Ishikawa (cell line): ENCODE measurements around the gene HOXB6.

Experiments used
- CEBPB ChIP-seq: IDR thresholded peaks from 2 replicates; pipeline ENCODE4 v1.6.1; 2012
- CREB1 ChIP-seq: IDR thresholded peaks from 2 replicates; pipeline ENCODE4 v1.6.1; 2012; ENCODE audit warnings: low read depth
- EGR1 ChIP-seq: IDR thresholded peaks from 2 replicates; pipeline ENCODE4 v1.6.1; 2012
- EP300 ChIP-seq: IDR thresholded peaks from 2 replicates; pipeline ENCODE4 v1.6.1; 2012; ENCODE audit warnings: borderline replicate concordance
- FOXM1 ChIP-seq: IDR thresholded peaks from 2 replicates; pipeline ENCODE4 v1.6.1; 2012; ENCODE audit warnings: low read depth, borderline replicate concordance
- MAX ChIP-seq: IDR thresholded peaks from 2 replicates; pipeline ENCODE4 v1.6.1; 2012
- NFIC ChIP-seq: IDR thresholded peaks from 2 replicates; pipeline ENCODE4 v1.6.1; 2012
- RAD21 ChIP-seq: IDR thresholded peaks from 2 replicates; pipeline ENCODE4 v1.6.1; 2012; ENCODE audit warnings: low read depth
- TAF1 ChIP-seq: IDR thresholded peaks from 2 replicates; pipeline ENCODE4 v1.6.1; 2012; ENCODE audit warnings: low read depth, mild to moderate bottlenecking
- TCF12 ChIP-seq: IDR thresholded peaks from 2 replicates; pipeline ENCODE4 v1.6.1; 2012; ENCODE audit warnings: low read depth
- TEAD4 ChIP-seq: IDR thresholded peaks from 2 replicates; pipeline ENCODE4 v1.6.1; 2012
- USF1 ChIP-seq: IDR thresholded peaks from 2 replicates; pipeline ENCODE4 v1.6.1; 2012
- YY1 ChIP-seq: IDR thresholded peaks from 2 replicates; pipeline ENCODE4 v1.6.1; 2012; ENCODE audit warnings: low read depth
- ZBTB7A ChIP-seq: IDR thresholded peaks from 2 replicates; pipeline ENCODE4 v1.6.1; 2012; ENCODE audit warnings: low read depth
- TF ChIP-seq, protein P1 (sequence below): IDR thresholded peaks from 2 replicates; pipeline ENCODE4 v1.6.1; 2012; ENCODE audit warnings: low read depth, mild to moderate bottlenecking

The HOXB6 gene

GRCh38 chr17:48642843-48643696 lies 38.3 kb upstream of the HOXB6 start:
- TF ChIP-seq ZBTB7A = no peak

DNA sequence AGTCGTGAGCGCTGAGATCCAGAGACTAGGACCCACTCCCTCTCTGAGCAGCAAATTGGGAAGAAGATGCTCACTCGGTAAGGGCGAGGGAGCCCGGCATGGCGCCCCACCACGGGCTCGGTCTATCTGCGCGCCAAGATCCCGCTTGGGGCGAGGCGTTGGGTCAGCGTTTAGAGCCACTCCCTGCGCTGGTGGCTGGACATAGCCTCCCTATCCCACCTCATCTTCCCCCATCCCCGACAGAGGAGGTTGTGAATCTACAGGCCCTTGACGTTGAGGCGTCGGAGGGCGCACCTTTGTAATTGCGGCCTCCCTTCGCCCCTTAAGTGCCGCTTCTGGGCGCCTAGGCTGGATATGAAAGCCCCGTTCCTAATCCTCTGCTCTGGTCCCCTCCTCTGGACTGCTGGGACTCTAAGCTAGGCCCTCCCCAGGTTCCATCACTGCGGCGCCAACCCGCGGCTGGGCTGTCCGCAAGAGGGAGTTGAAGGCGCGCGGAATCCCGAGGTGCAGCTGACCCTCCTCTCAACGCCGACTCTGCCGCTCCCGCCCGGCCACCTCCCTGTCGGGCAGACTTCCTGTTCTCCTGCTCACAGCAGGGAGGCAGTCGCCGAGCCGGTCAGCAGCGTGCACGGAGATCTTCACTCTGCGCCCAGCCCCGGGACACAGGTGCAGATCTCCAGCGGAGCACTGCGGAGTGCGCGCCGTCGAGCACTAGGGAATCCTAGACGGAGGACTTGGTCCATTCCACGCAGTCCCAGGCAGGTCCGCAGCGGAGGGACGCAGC lies 37.5 kb upstream of the HOXB6 start:
- TF ChIP-seq, protein P1, sequence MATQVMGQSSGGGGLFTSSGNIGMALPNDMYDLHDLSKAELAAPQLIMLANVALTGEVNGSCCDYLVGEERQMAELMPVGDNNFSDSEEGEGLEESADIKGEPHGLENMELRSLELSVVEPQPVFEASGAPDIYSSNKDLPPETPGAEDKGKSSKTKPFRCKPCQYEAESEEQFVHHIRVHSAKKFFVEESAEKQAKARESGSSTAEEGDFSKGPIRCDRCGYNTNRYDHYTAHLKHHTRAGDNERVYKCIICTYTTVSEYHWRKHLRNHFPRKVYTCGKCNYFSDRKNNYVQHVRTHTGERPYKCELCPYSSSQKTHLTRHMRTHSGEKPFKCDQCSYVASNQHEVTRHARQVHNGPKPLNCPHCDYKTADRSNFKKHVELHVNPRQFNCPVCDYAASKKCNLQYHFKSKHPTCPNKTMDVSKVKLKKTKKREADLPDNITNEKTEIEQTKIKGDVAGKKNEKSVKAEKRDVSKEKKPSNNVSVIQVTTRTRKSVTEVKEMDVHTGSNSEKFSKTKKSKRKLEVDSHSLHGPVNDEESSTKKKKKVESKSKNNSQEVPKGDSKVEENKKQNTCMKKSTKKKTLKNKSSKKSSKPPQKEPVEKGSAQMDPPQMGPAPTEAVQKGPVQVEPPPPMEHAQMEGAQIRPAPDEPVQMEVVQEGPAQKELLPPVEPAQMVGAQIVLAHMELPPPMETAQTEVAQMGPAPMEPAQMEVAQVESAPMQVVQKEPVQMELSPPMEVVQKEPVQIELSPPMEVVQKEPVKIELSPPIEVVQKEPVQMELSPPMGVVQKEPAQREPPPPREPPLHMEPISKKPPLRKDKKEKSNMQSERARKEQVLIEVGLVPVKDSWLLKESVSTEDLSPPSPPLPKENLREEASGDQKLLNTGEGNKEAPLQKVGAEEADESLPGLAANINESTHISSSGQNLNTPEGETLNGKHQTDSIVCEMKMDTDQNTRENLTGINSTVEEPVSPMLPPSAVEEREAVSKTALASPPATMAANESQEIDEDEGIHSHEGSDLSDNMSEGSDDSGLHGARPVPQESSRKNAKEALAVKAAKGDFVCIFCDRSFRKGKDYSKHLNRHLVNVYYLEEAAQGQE = no peak
- no peak for TF ChIP-seq FOXM1
- no peak for TF ChIP-seq NFIC
- no peak for TF ChIP-seq USF1
- no peak for TF ChIP-seq MAX

- TF ChIP-seq USF1 (no peak), EGR1 (no peak), CREB1 (no peak)
Observed at GRCh38 chr17:48641541-48642058, 36.8 kb upstream of the HOXB6 start.

GRCh38 chr17:48640858-48641180 lies 36.0 kb upstream of the HOXB6 start:
- TF ChIP-seq EGR1 = no peak
- no peak for TF ChIP-seq YY1
- no peak for TF ChIP-seq EP300
- TF ChIP-seq CEBPB = no peak
- no peak for TF ChIP-seq USF1
- TF ChIP-seq MAX = no peak
- no peak for TF ChIP-seq TAF1
- TF ChIP-seq NFIC = no peak
- TF ChIP-seq, protein P1 = no peak
- no peak for TF ChIP-seq FOXM1
- TF ChIP-seq TEAD4 = no peak
- TF ChIP-seq RAD21 = no peak
- TF ChIP-seq ZBTB7A = no peak
- no peak for TF ChIP-seq TCF12
- no peak for TF ChIP-seq CREB1

DNA sequence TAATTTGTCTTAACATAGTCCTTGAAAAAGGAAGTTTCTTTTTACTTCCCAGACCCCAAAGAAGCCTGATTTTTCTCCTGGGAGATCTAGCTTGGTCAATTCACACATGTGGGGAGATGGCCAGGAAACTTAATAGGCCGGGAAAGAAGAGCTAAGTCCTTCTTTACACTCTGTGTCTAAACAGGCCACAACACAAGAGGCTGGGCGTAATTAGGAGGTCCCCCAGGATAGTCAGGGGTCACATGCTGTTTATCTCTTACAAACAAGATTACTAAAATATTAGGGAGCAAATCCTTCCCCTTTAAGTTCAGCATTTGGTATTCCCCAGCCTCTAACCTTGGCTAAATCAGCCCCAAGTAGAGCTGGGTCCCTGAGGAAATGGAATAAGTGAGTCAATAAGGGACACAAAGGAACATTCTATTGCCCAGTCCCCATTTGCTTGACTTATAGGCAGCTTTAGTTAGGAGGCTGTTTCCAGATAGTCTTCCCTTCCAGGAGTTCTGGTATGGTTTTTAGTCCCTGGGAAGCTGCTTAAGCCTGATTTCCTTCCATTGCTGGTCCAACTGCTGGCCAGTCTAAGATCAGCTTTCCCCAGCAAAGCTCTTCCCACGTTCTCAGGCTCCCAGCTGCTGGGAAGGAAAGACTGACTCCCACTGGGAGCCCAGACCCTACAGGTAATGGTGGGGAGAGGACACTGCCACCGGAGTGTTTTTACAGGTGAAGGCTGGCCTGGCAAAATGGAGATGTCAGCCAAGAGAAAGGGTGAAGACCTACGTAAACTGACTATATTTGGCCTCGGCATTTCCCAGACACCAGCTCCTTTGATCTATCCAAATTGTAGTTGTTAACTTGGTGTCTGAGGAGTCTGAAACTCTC lies 35.4 kb upstream of the HOXB6 start:
- no peak for TF ChIP-seq TAF1
- TF ChIP-seq ZBTB7A = no peak
- TF ChIP-seq CEBPB = no peak
- no peak for TF ChIP-seq FOXM1
- TF ChIP-seq RAD21 = no peak
- TF ChIP-seq NFIC = no peak
- no peak for TF ChIP-seq YY1
- TF ChIP-seq USF1 = no peak
- TF ChIP-seq TEAD4 = no peak
- TF ChIP-seq EGR1 = no peak
- TF ChIP-seq TCF12 = no peak
- no peak for TF ChIP-seq CREB1
- TF ChIP-seq, protein P1 = no peak
